Dermis blood vessel endothelial cell (primary cell): ENCODE data around the gene KCNMA1. TPM values are rescaled to one million over a fixed set of nuclear protein-coding genes. Genes with fewer than 3 reads are reported as not detected.

ENCODE experiments used
- DNase-seq: peaks from one replicate; pipeline ENCODE4 v3.0.0; 2010
- total RNA-seq: library from RNA; depleted of rRNA; stranded (reverse); fragments of >200 nt; gene quantifications from 2 replicates; pipeline ENCODE4 v1.2.3, GENCODE V29; 2014

Gene KCNMA1
- total RNA-seq, 1 donor from 2014 or later: under 0.01 TPM

DNA sequence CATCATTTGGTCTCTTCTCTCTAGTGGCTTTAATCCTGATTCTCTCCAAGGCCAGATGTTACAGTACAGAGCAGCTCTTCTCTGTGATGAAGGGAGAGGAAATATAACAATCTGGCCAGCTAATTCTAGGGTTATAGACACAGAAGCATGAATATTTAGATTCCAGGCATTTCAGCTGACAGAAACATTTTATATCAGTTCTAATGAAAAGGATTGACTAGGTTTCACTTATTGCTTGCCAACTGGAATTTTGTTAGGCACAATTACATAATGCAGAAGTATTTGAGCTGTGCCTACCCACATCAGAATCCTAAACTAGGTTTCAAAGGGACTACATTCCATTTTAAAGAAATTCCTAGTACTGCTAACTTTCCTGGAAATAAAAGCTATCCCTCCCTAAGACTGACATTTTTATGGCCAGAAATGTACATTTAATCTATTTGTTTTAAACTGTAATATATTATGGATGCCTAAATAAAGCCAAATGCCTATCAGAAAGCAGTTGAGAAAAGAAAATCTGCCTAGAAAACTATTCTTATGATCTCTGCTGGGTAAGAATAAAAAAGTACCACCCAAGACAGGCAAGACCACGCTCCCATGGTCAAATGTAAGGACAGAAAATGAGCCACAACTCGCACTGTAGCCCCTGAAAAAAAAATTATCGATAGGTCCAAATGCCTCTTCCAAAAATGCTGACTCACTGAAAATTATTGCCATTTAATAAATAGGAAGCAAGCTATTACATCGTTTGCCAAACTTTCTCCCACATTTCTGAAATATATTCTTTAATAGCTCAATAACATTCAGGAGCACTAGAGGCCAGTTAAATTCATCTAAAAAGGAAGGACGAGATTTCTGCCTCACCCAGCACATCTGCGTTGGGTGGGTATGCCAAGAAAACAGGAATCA lies 498.1 kb downstream of the KCNMA1 start:
- DNase-seq: no peak

DNA sequence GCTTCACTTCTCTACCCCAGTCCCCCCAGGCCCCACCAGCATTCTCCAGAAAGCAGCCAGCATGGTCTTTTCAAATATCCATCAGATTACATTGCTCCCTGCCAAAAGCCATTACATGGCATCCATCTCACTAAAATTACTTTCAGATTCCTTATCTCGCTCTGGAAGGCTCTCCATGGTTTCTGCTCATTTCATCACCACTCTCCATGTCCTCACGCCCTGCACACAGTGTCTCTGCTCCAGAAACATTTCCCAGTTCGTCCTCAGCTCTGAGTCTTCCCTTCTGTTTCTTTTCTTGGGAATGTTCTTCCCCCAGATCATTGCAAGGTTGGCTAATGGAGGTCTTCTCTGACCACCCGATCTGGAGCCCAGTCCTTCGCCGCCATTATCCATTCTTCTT lies 499.1 kb downstream of the KCNMA1 start:
- no peak for DNase-seq

DNA sequence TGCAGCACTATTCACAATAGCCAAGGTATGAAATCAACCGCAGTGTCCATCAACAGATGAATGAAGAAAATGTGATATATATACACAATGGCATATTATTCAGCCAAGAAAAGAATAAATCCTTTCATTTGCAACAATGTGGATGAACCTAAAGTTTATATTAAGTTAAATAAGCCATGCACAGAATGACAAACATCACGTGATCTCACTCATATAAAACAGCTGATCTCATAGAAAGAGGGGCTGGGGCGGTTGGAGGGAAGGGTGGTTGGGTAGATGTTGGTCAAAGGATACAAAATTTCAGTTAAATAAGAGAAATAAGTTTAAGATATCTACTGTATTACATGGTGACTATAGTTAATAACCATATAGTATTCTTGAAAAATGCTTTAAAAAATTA lies 502.1 kb downstream of the KCNMA1 start:
- DNase-seq: no peak

DNA sequence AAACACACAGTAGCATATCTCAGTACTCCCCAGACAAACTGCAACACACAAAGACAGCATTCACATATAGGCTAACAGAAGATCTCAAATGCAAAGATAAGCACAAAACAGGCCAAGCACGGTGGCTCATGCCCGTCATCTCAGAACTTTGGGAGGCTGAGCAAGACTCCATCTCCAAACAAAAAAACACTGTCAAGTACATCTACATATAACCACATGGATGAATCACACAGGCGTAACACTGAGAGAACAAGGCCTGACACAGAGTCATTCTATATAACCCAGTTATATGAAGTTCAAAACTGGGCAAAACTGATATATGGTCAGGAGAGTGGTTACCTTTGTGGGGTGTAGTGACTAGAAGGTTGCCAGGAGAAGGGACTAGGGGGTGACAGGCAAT lies 506.4 kb downstream of the KCNMA1 start:
- DNase-seq: no peak

DNA sequence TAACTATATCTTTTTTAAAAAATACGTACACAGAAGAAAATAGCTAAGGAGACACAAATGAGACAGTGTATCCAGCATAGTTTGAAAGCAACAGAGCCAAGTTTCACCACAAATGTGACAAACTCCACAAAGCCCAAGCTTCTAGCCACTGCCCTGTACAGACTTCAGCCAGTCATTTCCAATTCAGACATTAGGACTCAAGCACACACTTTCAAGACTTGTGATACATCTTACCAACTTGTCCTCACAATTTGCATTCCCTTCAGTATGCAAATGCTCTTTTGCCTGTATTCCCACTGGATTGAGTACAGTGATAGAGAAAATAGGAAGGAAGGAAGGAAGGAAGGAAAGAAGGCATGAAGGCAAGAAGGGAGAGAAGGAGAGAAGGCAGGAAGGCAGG lies 510.4 kb downstream of the KCNMA1 start:
- DNase-seq: no peak

DNA sequence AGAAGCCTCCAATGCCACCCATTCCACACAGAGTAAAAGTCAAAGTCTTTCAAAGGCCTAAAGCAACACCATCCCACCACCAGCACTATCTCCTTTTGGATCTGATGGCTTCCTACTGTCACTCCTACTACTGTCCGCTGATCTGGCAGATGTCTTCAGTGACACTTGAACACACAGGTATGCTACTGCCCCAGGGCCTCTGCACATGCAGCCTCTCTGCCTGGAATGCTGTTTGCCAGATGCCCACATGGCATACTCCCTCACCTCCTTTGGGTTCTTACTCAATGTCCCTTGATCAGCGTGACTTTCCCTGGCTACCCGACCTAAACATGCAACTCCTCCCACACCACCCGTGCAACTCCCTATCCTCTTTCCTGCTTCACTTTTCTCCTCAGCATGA lies 512.4 kb downstream of the KCNMA1 start:
- no peak for DNase-seq

DNA sequence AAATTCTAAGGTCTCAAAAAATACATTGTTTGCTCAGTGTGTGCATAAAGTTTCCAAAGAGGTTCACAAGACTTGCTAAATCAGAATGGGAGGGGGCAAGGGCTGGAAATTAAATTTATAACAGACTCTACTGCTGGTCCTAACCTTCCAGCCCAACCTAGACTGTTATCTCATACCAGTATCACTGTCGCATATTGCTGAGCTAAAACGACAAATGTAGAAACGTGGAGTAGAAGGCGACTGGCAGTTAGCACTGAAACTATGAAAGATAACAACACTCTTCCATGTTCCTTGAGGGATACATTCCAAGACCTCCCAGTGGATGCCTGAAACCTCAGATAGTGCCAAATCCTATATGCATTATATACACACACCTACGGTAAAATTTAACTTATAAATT lies 514.3 kb downstream of the KCNMA1 start:
- DNase-seq: no peak

DNA sequence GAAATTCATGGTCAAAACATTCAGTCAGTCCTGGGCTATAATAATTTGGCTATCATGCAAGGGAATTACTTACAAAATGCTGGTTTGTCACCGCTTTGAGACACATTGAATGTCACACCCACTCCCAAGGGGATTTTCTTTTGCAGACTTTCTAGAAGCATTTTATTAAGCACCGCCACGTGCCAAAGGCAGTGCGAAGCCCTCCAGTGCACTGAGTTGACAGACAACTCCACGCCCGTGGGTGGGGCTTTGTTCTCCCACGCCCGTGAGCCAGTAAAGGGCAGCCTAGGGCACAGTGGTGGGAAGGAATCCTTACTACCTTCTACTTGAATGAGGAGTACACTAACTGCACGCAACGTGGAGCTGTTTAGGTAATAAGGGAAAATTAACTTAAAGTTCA lies 515.8 kb downstream of the KCNMA1 start:
- DNase-seq: no peak

DNA sequence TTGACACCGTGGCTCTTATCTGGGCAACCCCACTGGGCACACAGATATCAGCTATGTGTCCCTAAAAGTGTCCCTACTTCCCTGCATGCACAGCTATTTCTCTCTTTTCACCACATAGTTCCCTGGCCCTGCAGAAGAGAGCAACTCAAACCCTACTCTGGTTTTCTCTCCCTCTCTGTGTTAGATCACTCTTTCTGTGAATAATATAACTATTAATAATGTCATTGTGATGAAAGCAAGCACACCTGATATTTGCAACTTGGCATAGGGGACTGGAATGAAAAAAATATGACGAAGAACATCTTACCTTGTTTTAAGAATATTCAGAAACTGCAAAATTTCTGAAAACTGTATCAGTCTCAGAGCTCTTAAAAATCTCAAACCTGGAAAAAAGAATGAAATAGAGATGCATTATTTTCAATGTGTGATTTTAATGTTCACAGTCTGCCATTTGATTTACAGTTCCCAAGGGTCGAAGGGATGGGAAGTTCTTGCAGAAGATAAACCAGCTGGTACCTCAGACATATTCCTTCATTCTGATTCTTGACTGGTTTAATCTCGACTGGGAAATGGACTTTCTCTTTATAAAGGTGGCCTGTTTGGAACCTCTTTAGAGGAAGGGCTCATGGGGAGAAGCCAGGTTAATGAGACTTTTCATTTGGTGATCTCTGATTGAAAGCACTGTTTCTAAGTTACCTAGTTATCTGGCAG lies 516.8 kb downstream of the KCNMA1 start:
- DNase-seq: no peak

DNA sequence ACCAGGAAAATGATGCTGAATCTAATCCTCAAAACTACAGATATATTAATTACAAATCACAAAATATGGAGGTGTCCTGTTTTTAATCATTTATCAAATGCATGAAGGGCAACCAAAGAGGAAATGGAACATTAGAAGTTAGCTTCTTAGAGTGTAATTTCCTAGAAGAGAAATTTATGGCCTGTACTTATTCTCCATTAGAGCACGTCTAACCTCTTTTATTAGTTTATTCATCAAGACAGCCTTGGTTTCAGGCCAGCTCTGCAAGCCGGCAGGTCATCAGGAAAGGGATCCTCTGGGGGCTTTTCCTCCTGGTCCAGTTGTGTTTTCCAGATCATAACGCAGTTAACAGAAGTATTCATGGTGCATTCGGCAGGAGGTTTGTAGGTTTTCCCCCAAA lies 517.6 kb downstream of the KCNMA1 start:
- no peak for DNase-seq

DNA sequence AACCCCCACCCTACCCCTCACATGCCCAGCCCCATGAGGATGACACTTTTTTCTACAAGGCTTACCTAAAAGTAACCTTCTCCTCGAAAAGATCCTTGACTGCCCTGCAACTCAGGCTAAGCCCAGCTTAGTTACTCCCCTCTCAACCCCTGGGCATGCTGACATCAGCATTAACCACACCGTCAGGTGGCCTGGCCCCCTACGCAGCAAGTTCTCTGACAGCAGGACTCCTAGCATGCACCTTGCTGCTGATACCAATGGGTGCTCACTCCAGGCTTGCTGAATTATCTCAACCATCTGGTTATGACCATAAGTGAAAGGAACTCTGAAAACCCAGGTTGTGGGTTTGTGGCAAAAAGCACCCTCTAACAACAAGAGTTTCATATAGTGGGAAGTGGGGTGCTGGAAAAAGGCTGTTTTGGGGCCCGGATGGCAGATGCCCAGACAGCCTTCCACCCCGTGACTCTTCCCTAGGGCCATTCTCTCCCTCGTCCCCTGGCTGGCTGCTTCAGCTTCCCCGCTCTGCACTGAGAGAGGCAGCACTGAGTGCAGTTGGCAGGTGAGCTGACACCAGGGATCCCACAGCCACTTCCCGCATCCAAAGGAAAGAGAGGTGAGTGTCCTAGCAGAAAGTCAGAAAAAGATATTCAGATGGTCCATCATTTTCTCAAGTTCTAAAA lies 518.9 kb downstream of the KCNMA1 start:
- DNase-seq: no peak

DNA sequence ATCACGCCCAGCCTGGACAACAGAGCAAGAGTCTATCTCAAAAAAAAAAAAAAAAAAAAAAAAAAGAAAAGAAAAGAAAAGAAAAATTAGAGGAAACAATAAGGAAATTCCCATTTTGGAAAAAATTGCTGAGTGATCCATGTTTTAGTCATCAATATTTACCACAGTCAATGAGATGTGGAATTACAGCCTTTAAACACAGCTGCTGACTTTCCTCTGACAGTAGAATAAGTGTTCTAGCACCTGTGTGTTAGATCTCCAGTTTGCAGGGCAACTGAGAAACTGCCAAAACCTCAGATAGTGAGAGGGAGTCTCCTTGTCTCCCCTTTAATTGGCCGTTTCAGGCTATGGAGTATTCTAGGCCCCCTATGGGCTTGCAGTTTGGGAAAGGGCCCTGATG lies 520.1 kb downstream of the KCNMA1 start:
- no peak for DNase-seq

DNA sequence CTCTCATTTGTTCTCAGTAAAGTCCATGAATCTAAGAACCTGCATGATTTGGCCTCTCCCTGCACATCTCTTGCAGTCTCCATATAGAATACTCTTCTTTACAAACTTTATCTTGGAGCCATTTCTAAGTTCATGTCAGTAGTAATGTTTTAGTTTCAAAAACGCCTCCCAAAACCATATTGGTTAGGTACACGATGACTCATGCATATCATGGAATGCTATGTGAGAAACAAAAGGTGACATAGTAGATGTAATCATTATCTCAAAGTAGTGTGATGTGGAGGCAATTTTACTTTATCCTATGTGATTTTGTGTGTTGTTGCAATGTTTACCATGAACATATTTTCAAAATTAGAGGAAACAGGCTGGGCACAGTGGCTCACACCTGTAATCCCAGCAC lies 520.7 kb downstream of the KCNMA1 start:
- no peak for DNase-seq

DNA sequence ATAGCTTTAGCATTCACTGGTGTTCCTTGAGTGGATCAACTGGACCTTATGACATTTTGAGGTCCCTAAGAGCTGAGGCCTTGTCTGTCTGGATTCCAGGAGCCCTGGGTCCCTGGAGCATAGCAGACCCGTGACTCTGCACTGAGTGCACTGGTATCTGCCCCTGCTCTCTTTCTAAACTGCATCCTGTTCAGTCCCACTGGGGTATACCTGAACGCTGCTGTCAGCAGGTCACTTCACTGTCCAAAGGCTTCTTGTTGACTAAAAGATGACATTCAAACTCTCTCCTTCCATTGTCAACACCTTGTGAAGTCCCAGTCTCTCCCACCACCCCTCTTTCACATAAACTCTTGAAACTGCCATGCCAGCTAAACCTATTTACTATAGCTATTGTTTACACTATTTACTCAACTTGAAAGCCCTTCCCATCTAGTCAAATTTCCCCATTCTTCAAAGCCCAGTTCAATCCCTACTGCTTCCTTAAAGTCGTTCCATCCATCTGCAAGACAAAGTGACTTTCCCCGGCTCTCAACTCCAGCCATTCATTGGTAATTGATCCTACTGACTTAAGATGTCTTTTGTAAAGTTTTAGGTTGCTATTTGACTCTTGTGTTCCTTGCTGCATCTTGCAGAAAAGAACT lies 523.3 kb downstream of the KCNMA1 start:
- no peak for DNase-seq

DNA sequence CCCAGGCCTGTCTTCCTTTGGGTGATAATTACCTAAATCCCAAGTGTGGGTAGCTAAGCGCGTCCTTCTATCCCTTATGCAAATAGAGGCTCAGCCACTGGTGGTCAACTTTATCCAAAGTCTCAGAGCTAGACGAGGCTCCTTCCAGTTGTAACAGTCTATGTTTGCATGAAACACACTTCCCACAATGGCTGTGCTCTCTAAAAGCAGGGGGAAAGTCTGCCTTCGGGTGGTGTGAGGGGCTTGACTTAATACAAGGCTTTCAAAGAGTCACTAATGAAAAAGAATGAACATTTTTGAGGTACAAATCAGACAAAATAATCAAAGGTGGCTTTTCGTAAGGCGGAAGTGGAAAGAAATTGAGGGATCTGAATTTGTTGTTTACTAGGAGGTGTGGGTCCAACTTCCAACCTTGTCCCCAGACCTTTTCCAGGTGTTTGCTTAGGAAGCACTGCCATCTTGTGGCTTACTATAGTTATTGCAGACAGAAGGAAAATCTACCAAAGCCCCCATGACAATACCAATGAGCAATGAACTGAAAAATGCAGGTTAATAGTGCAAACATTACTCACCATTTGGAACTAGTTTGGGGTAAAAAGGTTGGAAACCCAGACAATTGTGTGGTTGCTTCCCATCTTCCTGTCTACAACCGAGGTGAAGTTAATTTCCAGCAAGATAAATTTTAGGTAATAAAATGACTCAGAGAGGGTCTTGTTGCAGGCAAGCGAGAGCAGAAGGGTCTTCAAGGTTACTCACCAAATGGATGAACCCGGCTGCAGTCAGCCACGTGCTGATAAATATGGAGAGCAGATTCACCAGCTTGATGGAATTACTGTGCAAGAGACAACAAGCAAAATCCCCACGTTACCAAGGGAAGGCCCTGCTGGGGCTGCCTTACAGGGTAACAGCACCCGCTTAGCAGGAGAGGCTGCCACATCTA lies 525.7 kb downstream of the KCNMA1 start:
- DNase-seq: peak; percentile 63

DNA sequence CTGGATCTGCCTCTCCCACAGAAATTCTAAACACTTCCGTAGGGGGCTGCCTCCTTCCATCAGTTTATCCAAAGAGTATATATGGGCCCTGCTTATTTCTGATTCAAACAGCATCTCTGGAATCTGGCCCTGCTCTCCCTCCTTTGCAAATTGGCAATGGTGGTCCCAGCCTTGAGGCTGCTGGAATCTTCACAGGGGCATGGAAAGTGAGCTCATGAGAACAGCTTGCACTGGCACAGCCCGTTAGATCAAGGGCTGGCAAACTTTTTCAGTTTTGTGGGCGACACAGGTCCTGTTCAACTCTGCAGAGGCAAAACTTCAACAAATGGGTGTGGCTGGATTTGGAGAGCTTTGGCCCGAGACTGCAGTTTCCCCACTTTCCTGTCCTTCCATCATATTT lies 526.9 kb downstream of the KCNMA1 start:
- no peak for DNase-seq

DNA sequence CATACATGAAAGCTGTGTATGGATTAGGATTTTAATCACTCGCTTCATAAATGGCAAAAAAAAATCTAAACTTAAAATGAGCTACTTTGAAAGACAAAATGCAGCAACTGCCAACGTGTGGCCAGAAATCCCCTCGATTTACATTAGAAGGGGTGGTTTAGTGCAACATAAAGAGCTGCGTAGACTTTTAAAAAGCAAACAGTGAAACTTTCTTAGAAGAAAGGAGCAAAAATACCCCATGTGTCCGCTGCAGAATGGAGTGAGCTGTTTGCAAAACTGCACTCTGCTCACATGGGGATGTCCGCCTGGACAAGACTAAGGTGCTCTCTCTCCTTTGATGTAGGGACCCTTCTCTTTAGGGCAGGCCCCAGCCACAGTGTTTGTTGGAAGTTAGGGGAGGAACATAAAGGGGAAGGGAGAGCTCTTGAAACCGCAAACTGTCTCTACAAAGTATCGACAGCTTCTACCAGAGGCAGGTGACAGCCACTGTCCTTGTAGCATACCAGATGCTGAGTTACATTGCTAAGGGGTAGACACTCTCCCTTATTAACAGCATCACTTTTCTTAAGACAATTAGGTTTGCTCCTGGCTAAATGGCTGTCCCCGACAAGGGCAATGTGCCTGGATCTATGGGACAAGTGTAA lies 528.1 kb downstream of the KCNMA1 start:
- no peak for DNase-seq

DNA sequence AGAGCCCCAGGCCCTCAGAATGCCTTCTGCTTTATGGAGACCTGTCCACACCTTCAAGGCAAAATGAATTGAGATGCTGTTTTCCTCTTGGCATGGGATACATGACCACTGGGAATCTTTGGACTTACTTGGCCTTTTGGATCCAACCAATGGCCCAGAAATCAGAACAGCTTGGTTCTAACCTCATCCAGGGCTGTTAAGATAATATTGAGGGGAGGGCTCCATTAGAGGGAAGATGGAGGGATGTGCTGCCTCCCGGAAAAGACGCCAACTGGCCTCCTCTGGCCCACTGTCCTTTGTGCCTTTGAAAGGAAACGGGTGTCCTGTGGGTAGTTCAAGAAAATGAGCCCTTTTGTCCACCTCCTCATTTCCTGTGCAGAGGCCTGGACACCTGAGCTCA lies 530.9 kb downstream of the KCNMA1 start:
- DNase-seq: no peak

DNA sequence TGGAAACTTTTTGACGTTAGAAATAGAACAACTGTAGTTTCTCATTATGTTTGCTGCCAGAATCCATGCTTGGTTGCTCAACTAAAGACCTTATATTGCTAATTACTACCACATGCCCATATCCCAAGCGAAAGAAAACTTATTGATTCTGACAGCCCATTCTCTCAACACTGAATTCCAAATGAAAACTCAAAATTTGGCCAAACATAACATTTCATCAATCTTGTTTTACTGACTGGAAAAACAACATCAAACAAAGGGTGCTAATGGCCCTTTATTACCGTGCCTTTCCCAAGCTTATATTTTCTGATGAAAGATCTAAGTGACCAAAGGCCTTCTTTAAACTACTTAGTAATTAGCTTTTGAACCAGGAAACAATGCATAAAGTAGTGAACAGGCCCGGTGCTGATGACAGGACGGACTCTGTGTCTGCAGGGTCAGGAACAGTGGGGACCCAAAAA lies 531.8 kb downstream of the KCNMA1 start:
- no peak for DNase-seq

DNA sequence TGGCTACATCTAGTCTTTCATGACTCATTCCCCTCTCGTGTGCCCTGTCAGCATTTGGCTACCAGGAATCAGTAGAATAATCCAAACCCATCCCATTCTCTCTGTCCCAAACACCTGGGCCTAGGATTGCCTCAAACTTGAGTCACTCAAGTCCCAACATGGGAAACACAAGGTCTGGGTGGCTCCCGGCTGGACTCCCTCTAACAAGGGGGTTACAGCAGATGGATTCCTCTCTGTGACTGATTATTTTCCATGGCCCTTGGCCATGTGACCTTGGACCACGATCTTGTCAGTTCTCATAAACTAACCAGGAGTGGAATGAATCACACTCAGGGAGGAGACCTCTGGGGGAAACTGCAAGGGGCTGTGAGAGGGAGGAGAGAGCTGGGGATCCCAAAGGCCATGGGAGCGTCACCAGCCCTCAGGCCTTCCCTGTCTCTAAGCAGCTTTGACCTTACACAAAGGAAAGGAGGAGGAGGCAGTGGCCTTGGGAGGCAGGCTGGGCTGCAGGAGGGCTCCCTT lies 533.1 kb downstream of the KCNMA1 start:
- no peak for DNase-seq

DNA sequence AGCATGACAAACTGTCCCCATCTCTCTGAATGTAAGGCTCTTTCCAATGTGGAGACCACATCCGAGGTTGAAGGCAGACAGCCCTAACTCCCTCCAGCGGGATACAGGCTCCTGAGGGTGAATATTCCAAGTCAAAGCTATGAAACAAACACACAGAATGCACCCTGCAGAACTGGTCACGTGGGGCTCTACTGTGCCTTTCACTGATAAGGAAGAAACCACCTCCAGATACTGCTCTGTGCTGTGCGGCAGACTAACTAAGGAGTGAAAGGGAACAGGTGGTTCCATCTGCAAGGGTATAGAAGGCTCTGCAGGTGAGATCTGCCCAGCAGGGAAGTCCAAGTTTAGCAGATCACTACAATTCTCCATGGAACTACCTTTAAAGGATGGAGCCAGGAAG lies 534.4 kb downstream of the KCNMA1 start:
- DNase-seq: no peak
